ENCODE measurements around the gene HOXB1.

GRCh38 chr17:48562934-48563333 is 32.1 kb upstream of the HOXB1 start:
- no peak for TF ChIP-seq EZH2 (IDR thresholded peaks at IDR 0.05; ENCODE audit: borderline replicate concordance, low read length)
- TF ChIP-seq, protein P1, sequence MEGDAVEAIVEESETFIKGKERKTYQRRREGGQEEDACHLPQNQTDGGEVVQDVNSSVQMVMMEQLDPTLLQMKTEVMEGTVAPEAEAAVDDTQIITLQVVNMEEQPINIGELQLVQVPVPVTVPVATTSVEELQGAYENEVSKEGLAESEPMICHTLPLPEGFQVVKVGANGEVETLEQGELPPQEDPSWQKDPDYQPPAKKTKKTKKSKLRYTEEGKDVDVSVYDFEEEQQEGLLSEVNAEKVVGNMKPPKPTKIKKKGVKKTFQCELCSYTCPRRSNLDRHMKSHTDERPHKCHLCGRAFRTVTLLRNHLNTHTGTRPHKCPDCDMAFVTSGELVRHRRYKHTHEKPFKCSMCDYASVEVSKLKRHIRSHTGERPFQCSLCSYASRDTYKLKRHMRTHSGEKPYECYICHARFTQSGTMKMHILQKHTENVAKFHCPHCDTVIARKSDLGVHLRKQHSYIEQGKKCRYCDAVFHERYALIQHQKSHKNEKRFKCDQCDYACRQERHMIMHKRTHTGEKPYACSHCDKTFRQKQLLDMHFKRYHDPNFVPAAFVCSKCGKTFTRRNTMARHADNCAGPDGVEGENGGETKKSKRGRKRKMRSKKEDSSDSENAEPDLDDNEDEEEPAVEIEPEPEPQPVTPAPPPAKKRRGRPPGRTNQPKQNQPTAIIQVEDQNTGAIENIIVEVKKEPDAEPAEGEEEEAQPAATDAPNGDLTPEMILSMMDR (IDR thresholded peaks at IDR 0.05; ENCODE audit: low read length), result no peak
